GM12873 (cell line): ENCODE data around the gene HOXD12.

Source experiments
- TF ChIP-seq, protein P1 (sequence below): IDR thresholded peaks from 2 replicates; pipeline ENCODE4 v1.5.1; 2012; ENCODE audit warnings: low read depth, mild to moderate bottlenecking, moderate library complexity, low read length, control low read depth; ENCODE audit not compliant: insufficient read depth; ENCODE audit errors: missing control alignments

HOXD12 gene

DNA sequence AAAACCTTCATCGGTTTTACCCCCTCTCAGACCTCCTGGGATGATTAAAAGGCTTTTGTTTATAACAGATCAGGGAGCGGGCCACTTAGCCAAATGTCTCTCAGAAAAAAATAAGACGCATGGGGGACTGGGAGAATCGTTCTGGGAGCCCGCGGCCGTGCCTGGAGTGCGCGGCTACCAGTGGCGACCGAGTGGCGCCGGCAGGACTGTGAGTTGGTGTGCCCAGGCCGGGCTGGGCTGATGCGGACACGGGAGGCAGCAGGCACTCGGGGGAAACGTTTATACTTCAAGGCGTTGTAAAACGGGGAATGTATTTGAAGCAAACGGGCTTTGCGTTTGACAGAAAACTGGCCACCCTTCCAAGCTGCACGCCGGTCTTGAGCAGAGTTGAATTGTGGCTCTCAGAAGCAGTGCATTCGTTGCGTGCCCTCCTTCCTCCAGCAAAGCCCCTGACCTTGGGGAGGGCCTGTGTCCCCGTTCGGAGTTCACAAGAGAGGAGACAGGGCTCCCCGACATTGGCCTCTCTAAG is 12.3 kb downstream of the HOXD12 start:
- TF ChIP-seq, protein P1, sequence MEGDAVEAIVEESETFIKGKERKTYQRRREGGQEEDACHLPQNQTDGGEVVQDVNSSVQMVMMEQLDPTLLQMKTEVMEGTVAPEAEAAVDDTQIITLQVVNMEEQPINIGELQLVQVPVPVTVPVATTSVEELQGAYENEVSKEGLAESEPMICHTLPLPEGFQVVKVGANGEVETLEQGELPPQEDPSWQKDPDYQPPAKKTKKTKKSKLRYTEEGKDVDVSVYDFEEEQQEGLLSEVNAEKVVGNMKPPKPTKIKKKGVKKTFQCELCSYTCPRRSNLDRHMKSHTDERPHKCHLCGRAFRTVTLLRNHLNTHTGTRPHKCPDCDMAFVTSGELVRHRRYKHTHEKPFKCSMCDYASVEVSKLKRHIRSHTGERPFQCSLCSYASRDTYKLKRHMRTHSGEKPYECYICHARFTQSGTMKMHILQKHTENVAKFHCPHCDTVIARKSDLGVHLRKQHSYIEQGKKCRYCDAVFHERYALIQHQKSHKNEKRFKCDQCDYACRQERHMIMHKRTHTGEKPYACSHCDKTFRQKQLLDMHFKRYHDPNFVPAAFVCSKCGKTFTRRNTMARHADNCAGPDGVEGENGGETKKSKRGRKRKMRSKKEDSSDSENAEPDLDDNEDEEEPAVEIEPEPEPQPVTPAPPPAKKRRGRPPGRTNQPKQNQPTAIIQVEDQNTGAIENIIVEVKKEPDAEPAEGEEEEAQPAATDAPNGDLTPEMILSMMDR, result no peak

DNA sequence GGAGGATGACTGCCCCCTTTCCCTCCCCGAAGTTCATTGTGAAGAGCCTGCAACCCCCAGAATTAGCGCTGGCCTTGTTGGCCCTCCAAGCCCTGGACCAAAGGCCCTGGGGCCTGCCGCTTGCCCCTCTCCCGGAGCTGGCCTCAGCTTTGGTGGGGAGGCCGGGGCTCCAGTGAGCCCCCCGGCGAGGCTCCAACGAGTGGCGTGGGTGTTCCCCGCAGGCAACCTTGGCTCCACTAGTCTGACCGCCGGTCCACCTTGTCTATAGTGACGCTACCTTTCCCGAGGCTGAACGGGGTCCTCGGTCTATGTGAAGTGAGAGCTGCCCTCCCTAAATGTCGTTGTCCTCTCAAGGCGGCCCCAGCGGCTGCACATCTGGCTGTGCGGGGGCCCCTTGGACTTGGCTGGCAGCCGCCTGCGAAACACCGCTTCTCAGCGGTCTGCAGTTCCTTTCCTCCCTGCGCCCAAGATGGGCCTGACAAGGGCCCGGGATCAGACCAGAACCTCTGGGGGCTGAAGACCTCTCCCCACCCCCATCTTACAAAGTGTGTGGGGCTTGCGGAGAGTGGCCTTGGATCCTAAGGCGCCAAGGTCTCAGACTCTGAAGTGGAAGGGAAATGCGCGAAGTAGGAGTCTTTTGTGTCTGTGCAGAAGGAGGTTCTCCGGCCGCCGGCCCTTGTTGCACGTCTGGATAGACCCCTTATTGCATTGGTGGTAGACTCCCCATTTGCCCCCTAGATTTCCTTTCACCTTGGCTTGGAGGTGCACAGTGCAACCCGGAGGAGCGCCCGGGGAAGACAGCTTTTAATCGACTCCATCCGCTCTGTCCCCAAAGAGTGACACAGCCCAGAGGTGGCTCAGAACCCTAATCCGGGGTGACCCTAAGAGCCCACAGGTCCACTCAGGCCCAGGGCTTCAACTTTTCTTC is 13.0 kb downstream of the HOXD12 start:
- TF ChIP-seq, protein P1, result no peak

GRCh38 chr2:176114120-176114929 is 14.7 kb downstream of the HOXD12 start:
- TF ChIP-seq, protein P1, result no peak

- TF ChIP-seq, protein P1, result no peak
These were observed 15.5 kb downstream of the HOXD12 start for GRCh38 chr2:176114930-176115625.

GRCh38 chr2:176115883-176116813 is 16.6 kb downstream of the HOXD12 start, which contains the start of gene HOXD10:
TSS of gene HOXD10 (plus strand) at chr2:176116778. CDS start at chr2:176116834, 56 bp downstream.
- TF ChIP-seq, protein P1, result no peak

GRCh38 chr2:176117162-176117822 is 17.7 kb downstream of the HOXD12 start:
- TF ChIP-seq, protein P1, result no peak
